RWPE1 (cell line): ENCODE results near the gene DNAAF5.
A peak's percentile ranks its signal among the peaks of the same experiment; 100 is the strongest.

Experiments used
- CTCF ChIA-PET: fragments of 350-600 bp; sonication (Branson Sonifier 250); formaldehyde crosslinking; extraction: SDS; loops from one replicate; lab custom pipeline; 2021; lab: Yijun Ruan, JAX
- POLR2A ChIA-PET: fragments of 400-600 bp; formaldehyde crosslinking; extraction: SDS; loops from one replicate; lab custom pipeline; 2020; ENCODE audit warnings: antibody characterized with exemption; ENCODE audit not compliant: low non-redundant PET; lab: Yijun Ruan, JAX
- DNase-seq: peaks from one replicate; pipeline ENCODE4 v3.0.0; 2012; ENCODE audit warnings: low spot score
- H3K27ac ChIP-seq: fragments of 450-650 bp; 2 replicates; pipeline ENCODE4 v1.5.1; 2017
- TF ChIP-seq, protein P1 (sequence below): fragments of 450-650 bp; conservative IDR thresholded peaks from 2 replicates; pipeline ENCODE4 v1.5.1; 2017; ENCODE audit warnings: low read depth, mild to moderate bottlenecking

DNAAF5 gene

DNA sequence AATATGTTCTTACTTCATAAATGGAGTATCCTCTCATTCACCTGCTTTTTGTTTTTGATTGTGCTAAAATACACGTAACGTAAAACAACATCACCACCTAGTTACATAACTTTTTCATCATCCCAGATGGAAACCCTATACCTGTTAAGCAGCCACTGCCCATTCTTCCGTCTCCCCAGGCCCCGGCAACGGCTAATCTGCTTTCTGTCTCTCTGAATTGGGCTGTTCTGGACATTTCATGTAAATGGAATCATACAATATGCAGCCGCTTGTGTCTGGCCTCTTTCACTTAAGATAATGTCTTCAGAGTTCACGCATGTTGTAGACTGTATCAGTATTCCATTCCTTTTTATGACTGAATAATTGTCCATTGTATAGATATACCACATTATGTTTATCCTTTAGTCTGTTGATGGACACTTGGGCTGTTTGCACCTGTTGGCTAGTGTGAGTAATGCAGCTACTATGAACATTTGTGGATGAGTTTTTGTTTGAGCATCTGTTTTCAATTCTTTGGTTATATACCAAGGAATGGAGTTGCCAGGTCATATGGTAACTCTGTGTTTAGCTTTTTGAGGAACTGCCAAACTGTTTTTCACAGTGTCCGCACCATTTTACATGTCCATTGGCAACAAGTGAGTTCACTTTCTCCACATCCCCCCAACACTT lies 91.7 kb downstream of the DNAAF5 start:
- DNase-seq = no peak
- CTCF ChIA-PET = interaction anchor here (1.5 to 1.9 kb wide), 3 partner anchors 18 to 55 kb away, joined by 4 to 5 read pairs (median 5); no protein-coding TSS in a partner anchor
- POLR2A ChIA-PET = interaction anchor here (1.1 kb wide), 1 partner anchor 13 kb away, joined by 4 read pairs; no protein-coding TSS in a partner anchor
- TF ChIP-seq, protein P1, sequence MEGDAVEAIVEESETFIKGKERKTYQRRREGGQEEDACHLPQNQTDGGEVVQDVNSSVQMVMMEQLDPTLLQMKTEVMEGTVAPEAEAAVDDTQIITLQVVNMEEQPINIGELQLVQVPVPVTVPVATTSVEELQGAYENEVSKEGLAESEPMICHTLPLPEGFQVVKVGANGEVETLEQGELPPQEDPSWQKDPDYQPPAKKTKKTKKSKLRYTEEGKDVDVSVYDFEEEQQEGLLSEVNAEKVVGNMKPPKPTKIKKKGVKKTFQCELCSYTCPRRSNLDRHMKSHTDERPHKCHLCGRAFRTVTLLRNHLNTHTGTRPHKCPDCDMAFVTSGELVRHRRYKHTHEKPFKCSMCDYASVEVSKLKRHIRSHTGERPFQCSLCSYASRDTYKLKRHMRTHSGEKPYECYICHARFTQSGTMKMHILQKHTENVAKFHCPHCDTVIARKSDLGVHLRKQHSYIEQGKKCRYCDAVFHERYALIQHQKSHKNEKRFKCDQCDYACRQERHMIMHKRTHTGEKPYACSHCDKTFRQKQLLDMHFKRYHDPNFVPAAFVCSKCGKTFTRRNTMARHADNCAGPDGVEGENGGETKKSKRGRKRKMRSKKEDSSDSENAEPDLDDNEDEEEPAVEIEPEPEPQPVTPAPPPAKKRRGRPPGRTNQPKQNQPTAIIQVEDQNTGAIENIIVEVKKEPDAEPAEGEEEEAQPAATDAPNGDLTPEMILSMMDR = peak; percentile 15; the same call in 1 of the 2 replicates
- no peak overlapping the region for H3K27ac ChIP-seq

DNA sequence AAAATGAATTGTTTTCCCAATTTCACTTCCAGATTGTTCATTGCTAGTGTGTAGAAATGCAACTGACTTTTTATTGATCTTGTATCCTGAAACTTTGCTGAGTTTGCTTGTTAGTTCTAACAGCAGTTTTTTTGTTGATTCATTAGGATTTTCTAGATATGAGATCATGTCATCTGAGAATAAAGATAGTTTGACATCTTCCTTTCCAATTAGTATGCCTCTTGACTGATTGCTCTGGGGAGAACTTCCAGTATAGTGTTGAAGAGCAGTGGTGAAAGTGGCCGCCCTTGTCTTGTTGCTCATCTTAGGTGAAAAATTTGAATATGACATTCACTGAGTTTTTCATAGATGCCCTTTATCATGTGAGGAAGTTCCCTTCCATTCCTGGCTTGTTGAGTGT lies 93.8 kb downstream of the DNAAF5 start:
- no peak overlapping the region for H3K27ac ChIP-seq
- TF ChIP-seq, protein P1 = no peak
- ChIA-PET POLR2A (no interaction called here), CTCF (no interaction called here)
- no peak for DNase-seq

DNA sequence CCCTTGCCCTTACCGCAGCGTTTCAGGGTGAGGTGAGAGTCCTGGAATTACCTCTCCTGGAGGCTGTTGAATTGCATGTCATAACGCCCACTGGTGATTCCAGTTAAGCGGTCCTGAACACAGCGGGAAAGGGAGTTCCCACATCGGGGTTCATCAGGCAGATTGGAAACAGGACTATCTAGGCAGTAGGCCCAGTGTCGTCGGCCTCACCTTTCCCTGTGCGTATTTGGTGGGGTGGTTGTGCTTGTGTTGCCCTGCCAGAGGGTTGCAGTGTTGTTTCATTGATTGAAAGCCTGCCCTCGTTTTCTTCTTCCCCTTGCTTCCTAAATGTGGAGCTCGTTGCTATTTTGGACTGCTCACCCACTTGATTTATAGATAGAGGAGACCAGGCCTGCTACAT lies 95.2 kb downstream of the DNAAF5 start:
- POLR2A ChIA-PET = no interaction called here
- TF ChIP-seq, protein P1 = no peak
- H3K27ac ChIP-seq = peak overlapping the region; percentile 45
- CTCF ChIA-PET = interaction anchor here (0.6 to 1.3 kb wide), 2 partner anchors 11 to 34 kb away, joined by 3 to 10 read pairs; partner anchors contain the start of gene SUN1
- no peak for DNase-seq

DNA sequence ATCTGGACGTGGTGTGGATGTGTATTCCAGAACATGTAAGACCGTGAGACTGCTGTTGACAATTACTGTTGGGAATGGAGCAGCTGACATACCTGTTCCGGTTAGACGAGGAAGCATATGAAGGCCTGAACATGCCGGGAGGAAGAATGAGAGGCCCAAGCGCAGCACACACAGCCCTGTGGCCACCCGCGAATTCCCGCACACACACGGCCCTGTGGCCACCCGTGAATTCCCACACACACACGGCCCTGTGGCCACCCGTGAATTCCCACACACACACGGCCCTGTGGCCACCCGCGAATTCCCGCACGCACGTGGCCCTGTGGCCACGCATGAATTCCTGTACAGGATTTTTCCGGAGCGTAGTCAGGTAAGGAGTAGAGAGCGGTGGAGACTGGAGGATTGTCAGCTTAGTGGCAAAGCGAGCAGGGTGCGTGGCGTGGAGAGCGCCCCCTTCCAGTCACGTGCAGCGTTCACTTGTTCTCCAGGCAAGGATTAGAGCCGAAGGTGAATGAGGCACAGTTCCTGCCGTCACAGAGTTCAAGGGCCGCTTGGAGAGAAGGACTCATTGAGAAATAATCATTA lies 96.3 kb downstream of the DNAAF5 start:
- ChIA-PET POLR2A (no interaction called here), CTCF (interaction anchor here (0.6 to 1.3 kb wide), 2 partner anchors 10 to 33 kb away, joined by 4 to 10 read pairs; partner anchors contain the start of gene SUN1)
- TF ChIP-seq, protein P1 = no peak
- no peak for DNase-seq
- H3K27ac ChIP-seq = peak overlapping the region; percentile 79

DNA sequence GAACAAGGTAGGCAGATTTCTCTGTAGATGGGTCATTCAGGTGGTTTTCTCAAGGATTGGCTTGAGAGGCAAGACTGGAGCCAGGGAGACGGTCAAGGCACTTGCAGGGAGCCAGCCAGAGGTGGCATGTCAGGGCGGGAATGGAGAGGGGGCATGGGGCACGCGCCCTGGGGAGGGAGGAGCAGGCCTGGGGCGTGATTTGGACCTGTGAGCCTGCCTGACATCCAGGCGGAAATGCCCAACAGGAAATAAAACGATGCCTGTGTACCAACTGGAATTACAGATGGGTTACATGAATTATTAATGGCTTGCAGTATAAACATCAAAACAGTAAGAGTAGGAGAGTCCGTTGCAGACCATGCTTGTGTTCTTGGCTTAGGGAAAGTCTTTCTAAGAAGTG lies 97.2 kb downstream of the DNAAF5 start:
- POLR2A ChIA-PET = interaction anchor here (0.6 kb wide), 1 partner anchor 10 kb away, joined by 9 read pairs; no protein-coding TSS in a partner anchor
- TF ChIP-seq, protein P1 = no peak
- CTCF ChIA-PET = no interaction called here
- no peak for DNase-seq
- H3K27ac ChIP-seq = peak overlapping the region; percentile 79

DNA sequence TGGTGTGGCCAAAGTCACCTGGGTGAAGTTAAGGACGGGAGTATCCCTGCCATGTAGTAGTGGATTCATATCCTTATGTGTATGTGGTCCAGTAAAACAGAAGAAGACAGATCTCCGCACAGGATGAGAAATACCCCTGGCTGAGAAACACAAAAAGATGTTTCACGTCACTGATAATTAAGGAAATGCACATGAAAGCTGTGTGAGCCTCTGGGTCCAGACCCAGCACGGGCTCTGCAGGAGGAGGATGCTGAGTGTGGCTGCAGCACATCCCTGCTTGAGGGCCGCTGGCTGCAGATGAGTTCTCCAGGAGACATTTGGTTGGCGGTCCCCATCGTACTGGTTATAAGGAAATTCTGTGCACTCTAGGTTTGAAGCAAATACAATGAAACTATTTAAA lies 97.6 kb downstream of the DNAAF5 start:
- ChIA-PET CTCF (no interaction called here), POLR2A (interaction anchor here (0.6 kb wide), 1 partner anchor 9 kb away, joined by 9 read pairs; no protein-coding TSS in a partner anchor)
- H3K27ac ChIP-seq = peak overlapping the region; percentile 79
- TF ChIP-seq, protein P1 = no peak
- no peak for DNase-seq
